Measurements from ENCODE around the gene NHEJ1. TPM values are rescaled to one million over a fixed set of nuclear protein-coding genes. Genes with fewer than 3 reads are reported as not detected.

Gene NHEJ1
- total and polyA plus RNA-seq, 2 of the 13 experiments (the other 11 are each of a cell fraction or from before 2014, with no cell fraction given): 30.0 to 30.7 TPM

- H2AFZ ChIP-seq (ENCODE audit: low read length): no peak overlapping the region
- ChIA-PET CTCF (ENCODE audit: low intra/inter-chr PET ratio, low total read pairs) (interaction anchor here (4.4 kb wide), 1 partner anchor 138 kb away, joined by 50 read pairs; no protein-coding TSS in a partner anchor), POLR2A (no interaction called here)
- no peaks in the 10 kb centered on the region for H4K20me1 ChIP-seq (ENCODE audit: insufficient read depth, low read length)
- no peak overlapping the region for H3K4me2 ChIP-seq (ENCODE audit: low read depth, low read length)
- no peaks in the 10 kb centered on the region for H3K9me3 ChIP-seq (ENCODE audit: low read length)
- H3K4me3 ChIP-seq (replicated peaks in 1 of 3; ENCODE audit: insufficient read depth in 1 of 3, low read depth in 2 of 3, low read length in 3 of 3): no peak overlapping the region
- H3K27me3 ChIP-seq (ENCODE audit: control insufficient read depth in 1 of 2, insufficient read depth in 2 of 2, low read length in 2 of 2): no peaks in the 10 kb centered on the region
- no peak overlapping the region for H3K9ac ChIP-seq (ENCODE audit: insufficient read depth, low read depth, low read length)
- 83% methylated on average over 8 of the region's 8 CpGs for WGBS (ENCODE audit: low lambda C conversion rate)
- ATAC-seq (no peak), DNase-seq (ENCODE audit: low spot score) (no peak), FAIRE-seq (no peak)
- TF ChIP-seq ZNF431 (CRISPR knock-in tag; IDR thresholded peaks at IDR 0.05; ENCODE audit: borderline replicate concordance, low read depth) (no peak), HIC2 (CRISPR knock-in tag; IDR thresholded peaks at IDR 0.05; ENCODE audit: low read depth) (no peak), ZNF18 (CRISPR knock-in tag; IDR thresholded peaks at IDR 0.05; ENCODE audit: insufficient replicate concordance) (no peak), NFKBIZ (CRISPR knock-in tag; IDR thresholded peaks at IDR 0.05) (no peak), ZNF234 (CRISPR knock-in tag; conservative IDR thresholded peaks at IDR 0.05) (no peak)
- BruUV-seq (replicated peaks): no TSS peak
- intact Hi-C loops (cut with micrococcal nuclease; ENCODE audit: unreplicated experiment) (no loop called here), in situ Hi-C loops (cut with HindIII; ENCODE audit: extremely low pct_ligation_motif_present, low pct_unique_long_range_greater_than_20kb) (loop anchor here (5.0 kb wide), 1 partner anchor 100 kb away; no protein-coding TSS in a partner anchor)
- H3K36me3 ChIP-seq (replicated peaks in 1 of 2; ENCODE audit: control insufficient read depth in 1 of 2, insufficient read depth in 2 of 2, low read length in 2 of 2): peaks cover 6 to 25% of the 10 kb centered on the region in 2 experiments
- peaks cover 18% of the 10 kb centered on the region for H3K4me1 ChIP-seq (ENCODE audit: insufficient read depth, low read length)
- no peak overlapping the region for H3K27ac ChIP-seq (ENCODE audit: extremely low read length, insufficient read depth, low read length)
- H3K79me2 ChIP-seq (ENCODE audit: insufficient read depth, low read length): no peaks in the 10 kb centered on the region
These were observed 3.2 kb downstream of the NHEJ1 start for GRCh38 chr2:219157396-219157795.

Measured in HepG2 (cell line).